Type B pancreatic cell (in vitro differentiated cells): ENCODE measurements around the gene CABP7. TPM values are rescaled to one million over a fixed set of nuclear protein-coding genes. Genes with fewer than 3 reads are reported as not detected.

Source experiments
- DNase-seq: peaks from one replicate; pipeline ENCODE4 v3.0.0; 2021; ENCODE audit warnings: mixed read lengths; ENCODE audit not compliant: unreplicated experiment; ENCODE audit errors: extremely low spot score
- H3K27ac Mint-ChIP-seq: 2 replicates; pipeline ENCODE4 v1.8.0; 2021; ENCODE audit warnings: mild to moderate bottlenecking, mixed read lengths
- H3K27me3 Mint-ChIP-seq: 2 replicates; pipeline ENCODE4 v1.8.0; 2021; ENCODE audit warnings: mixed read lengths
- H3K36me3 Mint-ChIP-seq: 2 replicates; pipeline ENCODE4 v1.8.0; 2021; ENCODE audit warnings: mixed read lengths
- H3K4me1 Mint-ChIP-seq: one replicate; pipeline ENCODE4 v1.8.0; 2021; ENCODE audit warnings: mixed read lengths; ENCODE audit not compliant: unreplicated experiment
- H3K4me3 Mint-ChIP-seq: 2 replicates; pipeline ENCODE4 v1.8.0; 2021; ENCODE audit warnings: mild to moderate bottlenecking, mixed read lengths
- H3K9me3 Mint-ChIP-seq: 2 replicates; pipeline ENCODE4 v1.8.0; 2021; ENCODE audit warnings: mixed read lengths
- total RNA-seq: library from RNA; stranded (reverse); gene quantifications from 2 replicates; pipeline ENCODE4 v1.2.1, GENCODE V29; 2021; ENCODE audit warnings: low replicate concordance
- TF ChIP-seq, protein P1 (sequence below): fragments of 200-600 bp; sonication (generic); conservative IDR thresholded peaks from 2 replicates; pipeline ENCODE4 v1.5.0; 2021; ENCODE audit warnings: antibody characterized with exemption, mild to moderate bottlenecking

The CABP7 gene
- total RNA-seq, 1 donor from 2014 or later = 1.7 TPM

DNA sequence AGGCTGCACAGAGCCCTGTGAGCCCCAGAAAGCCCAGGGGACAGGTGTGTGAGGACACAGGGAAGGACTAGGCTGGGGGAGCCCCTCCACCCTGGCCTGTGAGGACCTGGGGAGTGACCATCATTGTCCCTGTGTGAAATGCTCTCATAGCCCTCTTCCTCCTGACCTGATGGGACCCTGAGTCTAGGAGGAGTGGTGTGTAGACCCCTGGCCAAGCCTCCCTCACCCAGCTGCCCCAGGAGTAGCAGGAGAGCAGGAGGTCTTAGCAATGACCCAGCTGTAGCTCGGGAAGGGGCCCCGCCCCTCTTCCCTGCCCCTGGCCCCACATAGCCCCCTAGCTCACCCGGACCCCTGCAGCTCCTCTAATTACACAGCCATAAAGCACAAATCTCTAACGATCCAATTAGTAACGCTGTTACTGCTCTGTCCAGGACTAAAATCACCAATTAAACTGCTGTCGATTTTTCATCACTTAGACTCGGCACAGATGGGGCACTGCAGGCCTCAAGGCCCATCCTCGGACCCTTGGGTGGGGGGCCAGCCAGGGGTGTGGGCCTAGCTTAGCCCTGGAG lies 6.6 kb upstream of the CABP7 start:
- Mint-ChIP-seq H3K27ac (no peak overlapping the region), H3K36me3 (no peaks in the 10 kb centered on the region), H3K4me1 (peaks cover 15% of the 10 kb centered on the region), H3K4me3 (no peak overlapping the region), H3K27me3 (peaks cover 60% of the 10 kb centered on the region), H3K9me3 (no peaks in the 10 kb centered on the region)
- TF ChIP-seq, protein P1, sequence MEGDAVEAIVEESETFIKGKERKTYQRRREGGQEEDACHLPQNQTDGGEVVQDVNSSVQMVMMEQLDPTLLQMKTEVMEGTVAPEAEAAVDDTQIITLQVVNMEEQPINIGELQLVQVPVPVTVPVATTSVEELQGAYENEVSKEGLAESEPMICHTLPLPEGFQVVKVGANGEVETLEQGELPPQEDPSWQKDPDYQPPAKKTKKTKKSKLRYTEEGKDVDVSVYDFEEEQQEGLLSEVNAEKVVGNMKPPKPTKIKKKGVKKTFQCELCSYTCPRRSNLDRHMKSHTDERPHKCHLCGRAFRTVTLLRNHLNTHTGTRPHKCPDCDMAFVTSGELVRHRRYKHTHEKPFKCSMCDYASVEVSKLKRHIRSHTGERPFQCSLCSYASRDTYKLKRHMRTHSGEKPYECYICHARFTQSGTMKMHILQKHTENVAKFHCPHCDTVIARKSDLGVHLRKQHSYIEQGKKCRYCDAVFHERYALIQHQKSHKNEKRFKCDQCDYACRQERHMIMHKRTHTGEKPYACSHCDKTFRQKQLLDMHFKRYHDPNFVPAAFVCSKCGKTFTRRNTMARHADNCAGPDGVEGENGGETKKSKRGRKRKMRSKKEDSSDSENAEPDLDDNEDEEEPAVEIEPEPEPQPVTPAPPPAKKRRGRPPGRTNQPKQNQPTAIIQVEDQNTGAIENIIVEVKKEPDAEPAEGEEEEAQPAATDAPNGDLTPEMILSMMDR = no peak
- no peak for DNase-seq

DNA sequence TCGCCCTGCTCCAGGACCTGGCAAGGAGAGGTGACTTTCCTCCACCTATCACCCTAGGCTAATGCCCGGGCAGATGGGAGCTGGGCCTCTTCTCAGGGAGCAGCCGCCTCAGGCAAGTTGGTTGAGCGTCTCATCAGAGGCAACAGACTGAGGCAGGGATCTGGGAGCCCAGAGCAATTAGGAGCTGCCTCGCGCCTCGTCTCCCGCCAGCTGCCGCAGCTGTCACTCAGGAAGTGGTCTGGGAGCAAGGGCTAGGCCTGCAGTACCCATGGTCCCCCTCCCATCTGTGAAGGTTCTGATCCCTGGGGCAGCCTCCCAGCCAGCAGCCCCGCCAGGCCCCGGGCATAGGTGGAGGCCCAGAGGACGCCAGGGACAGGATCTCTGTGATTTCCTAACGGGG lies 4.6 kb upstream of the CABP7 start:
- DNase-seq = no peak
- Mint-ChIP-seq H3K9me3 (no peaks in the 10 kb centered on the region), H3K27ac (no peak overlapping the region), H3K4me3 (no peak overlapping the region), H3K4me1 (peaks cover 15% of the 10 kb centered on the region), H3K27me3 (peaks cover 67% of the 10 kb centered on the region), H3K36me3 (no peaks in the 10 kb centered on the region)
- TF ChIP-seq, protein P1 = no peak

DNA sequence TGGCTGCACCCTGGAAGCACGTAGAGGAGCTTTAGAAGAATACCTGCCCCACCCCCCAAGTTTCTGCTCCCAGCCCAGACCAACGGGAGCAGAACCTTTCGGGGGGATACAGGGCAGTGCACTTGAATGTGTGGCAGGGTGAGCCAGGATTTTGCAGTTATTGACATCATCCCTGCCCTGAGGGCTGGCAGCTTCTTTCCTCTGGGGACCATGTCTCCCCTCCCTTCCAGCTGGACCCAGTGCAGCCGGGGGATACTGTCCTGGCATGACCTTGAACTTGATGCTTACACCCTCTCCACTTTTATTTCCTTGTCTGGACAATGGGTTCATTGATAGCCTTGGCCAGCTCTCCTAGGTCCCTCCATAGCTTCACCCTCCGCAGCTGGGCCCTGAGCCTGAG lies 4.1 kb upstream of the CABP7 start:
- TF ChIP-seq, protein P1 = no peak
- peaks cover 67% of the 10 kb centered on the region for H3K27me3 Mint-ChIP-seq
- H3K27ac Mint-ChIP-seq = no peak overlapping the region
- DNase-seq = no peak
- H3K36me3 Mint-ChIP-seq = no peaks in the 10 kb centered on the region
- H3K4me1 Mint-ChIP-seq = peaks cover 15% of the 10 kb centered on the region
- H3K9me3 Mint-ChIP-seq = no peaks in the 10 kb centered on the region
- no peak overlapping the region for H3K4me3 Mint-ChIP-seq

DNA sequence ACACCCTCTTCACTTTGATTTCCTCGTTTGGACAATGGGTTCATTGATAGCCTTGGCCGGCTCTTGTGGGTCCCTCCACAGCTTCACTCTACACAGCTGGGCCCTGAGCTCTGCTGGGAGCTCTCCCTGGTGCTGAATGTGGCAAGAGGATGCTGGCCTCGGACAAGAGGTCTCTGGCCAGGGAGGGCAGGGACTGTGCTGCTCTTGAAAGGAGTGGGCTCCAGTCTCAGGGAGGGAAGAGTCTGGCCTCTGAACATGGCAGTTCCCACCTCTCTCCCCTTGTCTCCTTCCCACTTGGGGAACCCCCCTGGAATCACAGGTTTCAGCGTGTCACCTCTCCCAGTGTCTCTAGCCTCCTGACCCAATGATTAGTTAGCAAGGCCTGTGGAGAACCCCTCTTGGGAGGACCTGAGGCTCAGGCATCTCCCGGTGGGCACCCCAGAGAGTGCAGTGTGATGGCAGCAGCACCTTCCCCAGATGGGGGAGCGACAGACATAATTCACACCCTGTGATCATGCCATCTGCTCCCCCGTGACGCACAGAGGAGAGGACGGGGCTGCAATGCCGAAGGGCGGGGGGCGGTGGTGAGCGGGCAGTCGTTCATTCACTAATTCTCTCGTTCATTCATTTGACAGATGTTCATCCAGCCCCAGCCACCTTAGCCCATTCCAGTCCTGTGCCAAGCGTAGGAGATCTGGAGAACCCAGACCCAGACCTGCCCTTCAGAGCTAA lies 2.8 kb upstream of the CABP7 start:
- H3K4me3 Mint-ChIP-seq = peak overlapping the region; percentile 2
- H3K27me3 Mint-ChIP-seq = peaks cover 69% of the 10 kb centered on the region
- TF ChIP-seq, protein P1 = no peak
- H3K27ac Mint-ChIP-seq = no peak overlapping the region
- DNase-seq = peak; percentile 81
- no peaks in the 10 kb centered on the region for H3K9me3 Mint-ChIP-seq
- H3K4me1 Mint-ChIP-seq = peaks cover 14% of the 10 kb centered on the region
- no peaks in the 10 kb centered on the region for H3K36me3 Mint-ChIP-seq

DNA sequence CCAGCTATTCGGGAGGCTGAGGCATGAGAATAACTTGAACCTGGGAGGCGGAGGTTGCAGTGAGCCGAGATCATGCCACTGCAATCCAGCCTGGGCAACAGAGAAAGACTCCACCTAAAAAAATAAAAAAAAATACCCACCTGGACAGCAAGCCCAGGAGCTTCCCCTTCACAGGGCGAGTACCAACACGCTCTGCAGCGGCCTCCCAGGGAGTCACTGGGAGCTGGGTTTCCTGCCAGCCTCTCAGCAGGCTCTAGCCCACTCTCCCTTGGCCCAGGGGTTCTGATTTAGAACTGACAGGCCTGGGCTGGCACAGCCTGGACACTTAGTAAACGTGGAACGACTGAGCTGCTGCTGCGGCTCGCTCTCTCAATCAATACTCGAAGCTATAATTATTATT lies 2.0 kb upstream of the CABP7 start:
- Mint-ChIP-seq H3K27ac (no peak overlapping the region), H3K9me3 (no peaks in the 10 kb centered on the region), H3K36me3 (no peaks in the 10 kb centered on the region), H3K4me1 (peaks cover 11% of the 10 kb centered on the region), H3K4me3 (no peak overlapping the region), H3K27me3 (peaks cover 64% of the 10 kb centered on the region)
- TF ChIP-seq, protein P1 = no peak
- DNase-seq = no peak
